Measurements from ENCODE around the gene TBC1D12.

GRCh38 chr10:94364482-94364881, 37.9 kb upstream of the TBC1D12 start:
- TF ChIP-seq CTCF (IDR thresholded peaks at IDR 0.05 in 4 of 5, conservative IDR thresholded peaks at IDR 0.05 in 1 of 5) (no peak), POLR2A (IDR thresholded peaks at IDR 0.05) (no peak)

Measured in gastrocnemius medialis (tissue), 4 donors.